Hepatocyte (in vitro differentiated cells): ENCODE measurements around the gene PCNT. TPM values are rescaled to one million over a fixed set of nuclear protein-coding genes. Genes with fewer than 3 reads are reported as not detected.
A peak's percentile ranks its signal among the peaks of the same experiment; 100 is the strongest.

ENCODE experiments used
- DNase-seq: peaks from one replicate; pipeline ENCODE4 v3.0.0-alpha.2; 2016; ENCODE audit warnings: low spot score
- H2AFZ ChIP-seq: fragments of 200-600 bp; sonication (generic); 2 replicates; pipeline ENCODE4 v1.6.0; 2016; ENCODE audit warnings: antibody characterized with exemption, mild to moderate bottlenecking
- H3K27ac ChIP-seq: fragments of 200-600 bp; sonication (generic); 2 replicates; pipeline ENCODE4 v1.5.1; 2016; ENCODE audit warnings: mild to moderate bottlenecking
- H3K27me3 ChIP-seq: fragments of 200-600 bp; sonication (generic); 2 replicates; pipeline ENCODE4 v1.6.1; 2016
- H3K36me3 ChIP-seq: fragments of 200-600 bp; sonication (generic); replicated peaks from 2 replicates; pipeline ENCODE4 v1.5.1; 2016; ENCODE audit warnings: low read depth; ENCODE audit not compliant: insufficient read depth
- H3K4me1 ChIP-seq: fragments of 200-600 bp; sonication (generic); 2 replicates; pipeline ENCODE4 v1.5.1; 2016; ENCODE audit warnings: mild to moderate bottlenecking, moderate library complexity; ENCODE audit not compliant: insufficient read depth
- H3K4me2 ChIP-seq: fragments of 200-600 bp; sonication (generic); 2 replicates; pipeline ENCODE4 v1.6.0; 2016
- H3K4me3 ChIP-seq: fragments of 200-600 bp; sonication (generic); 2 replicates; pipeline ENCODE4 v1.5.1; 2016; ENCODE audit warnings: mild to moderate bottlenecking
- H3K79me2 ChIP-seq: fragments of 200-600 bp; sonication (generic); 2 replicates; pipeline ENCODE4 v1.6.0; 2017; ENCODE audit warnings: mild to moderate bottlenecking
- H3K9me2 ChIP-seq: fragments of 200-600 bp; sonication (generic); replicated peaks from 2 replicates; pipeline ENCODE4 v1.6.0; 2017; ENCODE audit warnings: mild to moderate bottlenecking; ENCODE audit not compliant: insufficient read depth
- H3K9me3 ChIP-seq: fragments of 200-600 bp; sonication (generic); 2 replicates; pipeline ENCODE4 v1.5.1; 2016; ENCODE audit warnings: low read depth, mild to moderate bottlenecking
- H4K20me1 ChIP-seq: fragments of 200-600 bp; sonication (generic); 2 replicates; pipeline ENCODE4 v1.6.0; 2016; ENCODE audit warnings: mild to moderate bottlenecking; ENCODE audit not compliant: insufficient read depth, poor library complexity, severe bottlenecking
- EZH2 ChIP-seq: fragments of 200-600 bp; sonication (generic); IDR thresholded peaks from 2 replicates; pipeline ENCODE4 v1.6.1; 2016; ENCODE audit warnings: antibody characterized with exemption, mild to moderate bottlenecking, borderline replicate concordance
- EZH2phosphoT487 ChIP-seq: fragments of 200-600 bp; sonication (generic); IDR thresholded peaks from one replicate; pipeline ENCODE4 v1.6.1; 2018; ENCODE audit warnings: antibody characterized with exemption, mild to moderate bottlenecking, low read depth, moderate library complexity; ENCODE audit not compliant: unreplicated experiment, severe bottlenecking
- WGBS: methylation state at CpG from one replicate; pipeline ENCODE4 v1.1.6; 2016; ENCODE audit warnings: low lambda C conversion rate; ENCODE audit errors: missing lambda C conversion rate; 5-methylcytosine and 5-hydroxymethylcytosine counted together
- polyA plus RNA-seq: library from polyadenylated mRNA; unstranded; fragments of >200 nt; fragmentation: Nextera tagmentation; extraction: Ambion mirVana; gene quantifications from 2 replicates; pipeline ENCODE4 v1.2.1, GENCODE V29; 2016
- total RNA-seq: library from RNA; depleted of rRNA; stranded (reverse); fragments of >200 nt; gene quantifications from 2 replicates; pipeline ENCODE4 v1.2.3, GENCODE V29; 2014
- TF ChIP-seq, protein P1 (sequence below): fragments of 200-600 bp; sonication (generic); IDR thresholded peaks from 2 replicates; pipeline ENCODE4 v1.5.1; 2016; ENCODE audit warnings: antibody characterized with exemption, mild to moderate bottlenecking; ENCODE audit not compliant: poor library complexity

PCNT gene
- total and polyA plus RNA-seq, 2 experiments from 2014 or later: 11.5 to 14.3 TPM

DNA sequence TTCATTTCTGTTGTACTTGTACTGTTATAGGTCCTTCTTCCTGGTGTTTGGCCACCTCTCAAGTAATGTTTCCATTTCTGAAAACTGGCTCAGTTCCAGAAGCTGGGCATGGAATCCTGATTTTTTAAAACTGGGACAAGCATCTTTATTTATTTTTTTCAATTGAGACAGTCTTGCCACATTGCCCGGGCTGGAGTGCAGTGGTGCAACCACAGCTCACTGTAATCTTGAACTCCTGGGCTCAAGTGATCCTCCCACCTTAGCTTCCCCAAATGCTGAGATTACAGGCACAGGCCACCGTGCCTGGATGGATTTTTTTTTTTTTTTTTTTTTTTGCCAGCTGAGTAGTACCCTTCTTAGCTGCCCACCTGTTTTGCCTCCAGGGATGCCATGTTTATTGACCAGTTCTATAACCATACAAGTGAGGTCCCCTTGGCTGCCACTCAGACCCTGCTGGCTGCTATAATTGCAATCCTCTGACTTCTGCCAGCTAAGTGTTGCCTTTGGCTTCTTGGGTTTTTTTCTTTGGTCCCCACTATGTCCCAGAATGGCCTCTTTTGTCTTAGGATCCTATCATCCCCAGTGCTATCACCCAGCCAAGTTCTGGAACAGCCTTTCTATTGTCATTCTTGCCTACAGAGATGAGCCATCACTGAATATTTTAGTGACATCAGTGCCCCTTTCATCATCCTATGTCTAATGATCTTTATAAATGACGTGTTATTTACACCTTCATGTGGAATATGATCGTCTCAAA lies 130.9 kb downstream of the PCNT start:
- 98% methylated on average over 4 of the region's 4 CpGs for WGBS
- no peak overlapping the region for H3K4me3 ChIP-seq
- H2AFZ ChIP-seq: no peak overlapping the region
- no peak for TF ChIP-seq EZH2phosphoT487
- TF ChIP-seq, protein P1, sequence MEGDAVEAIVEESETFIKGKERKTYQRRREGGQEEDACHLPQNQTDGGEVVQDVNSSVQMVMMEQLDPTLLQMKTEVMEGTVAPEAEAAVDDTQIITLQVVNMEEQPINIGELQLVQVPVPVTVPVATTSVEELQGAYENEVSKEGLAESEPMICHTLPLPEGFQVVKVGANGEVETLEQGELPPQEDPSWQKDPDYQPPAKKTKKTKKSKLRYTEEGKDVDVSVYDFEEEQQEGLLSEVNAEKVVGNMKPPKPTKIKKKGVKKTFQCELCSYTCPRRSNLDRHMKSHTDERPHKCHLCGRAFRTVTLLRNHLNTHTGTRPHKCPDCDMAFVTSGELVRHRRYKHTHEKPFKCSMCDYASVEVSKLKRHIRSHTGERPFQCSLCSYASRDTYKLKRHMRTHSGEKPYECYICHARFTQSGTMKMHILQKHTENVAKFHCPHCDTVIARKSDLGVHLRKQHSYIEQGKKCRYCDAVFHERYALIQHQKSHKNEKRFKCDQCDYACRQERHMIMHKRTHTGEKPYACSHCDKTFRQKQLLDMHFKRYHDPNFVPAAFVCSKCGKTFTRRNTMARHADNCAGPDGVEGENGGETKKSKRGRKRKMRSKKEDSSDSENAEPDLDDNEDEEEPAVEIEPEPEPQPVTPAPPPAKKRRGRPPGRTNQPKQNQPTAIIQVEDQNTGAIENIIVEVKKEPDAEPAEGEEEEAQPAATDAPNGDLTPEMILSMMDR: no peak
- TF ChIP-seq EZH2: no peak
- H3K9me3 ChIP-seq: no peaks in the 10 kb centered on the region
- H3K27ac ChIP-seq: no peak overlapping the region
- no peaks in the 10 kb centered on the region for H4K20me1 ChIP-seq
- no peaks in the 10 kb centered on the region for H3K36me3 ChIP-seq
- no peak for DNase-seq
- peaks cover 9% of the 10 kb centered on the region for H3K4me1 ChIP-seq
- peaks cover 56% of the 10 kb centered on the region for H3K79me2 ChIP-seq
- no peaks in the 10 kb centered on the region for H3K27me3 ChIP-seq
- H3K4me2 ChIP-seq: no peak overlapping the region
- H3K9me2 ChIP-seq: no peaks in the 10 kb centered on the region

DNA sequence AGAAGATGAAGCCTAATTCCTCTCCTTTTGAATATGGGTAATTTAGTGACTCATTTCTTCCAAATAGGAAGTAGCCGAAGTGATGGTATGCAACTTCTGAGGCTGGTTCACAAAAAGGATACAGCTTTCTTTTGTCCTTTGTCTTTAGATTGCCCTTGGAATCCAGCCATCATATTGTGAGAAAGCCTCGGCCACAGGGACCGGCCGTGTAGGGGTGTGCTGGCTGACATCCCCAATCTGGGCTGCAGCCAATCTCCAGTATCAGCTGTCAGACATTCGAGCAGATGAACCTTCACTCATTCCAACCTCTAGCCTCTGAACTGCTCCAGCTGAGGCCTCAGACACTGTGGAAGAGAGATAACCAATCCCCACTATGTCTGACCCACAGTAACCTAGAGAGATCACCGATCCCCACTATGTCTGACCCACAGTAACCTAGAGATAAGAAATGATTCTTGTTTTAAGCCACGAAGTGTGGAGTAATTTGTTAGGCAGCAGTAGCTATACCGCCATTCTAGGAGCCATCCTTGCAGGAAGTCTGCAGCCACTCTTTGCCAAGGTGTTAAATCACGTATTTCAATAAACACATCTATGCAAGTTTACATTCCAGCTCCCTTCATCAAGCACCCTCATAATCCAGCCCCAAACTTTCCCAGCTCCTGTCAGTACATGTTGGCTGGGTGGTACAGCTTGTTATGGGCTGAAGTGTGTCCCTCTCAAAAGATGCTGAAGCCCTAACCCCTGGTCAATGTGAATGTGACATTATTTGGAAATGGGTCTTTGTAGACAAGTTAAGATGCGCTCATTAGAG lies 131.8 kb downstream of the PCNT start:
- Histone ChIP-seq H3K27me3 (no peaks in the 10 kb centered on the region), H3K4me3 (no peak overlapping the region), H3K4me1 (peaks cover 9% of the 10 kb centered on the region), H3K79me2 (peaks cover 58% of the 10 kb centered on the region), H3K36me3 (no peaks in the 10 kb centered on the region), H2AFZ (no peak overlapping the region), H3K4me2 (no peak overlapping the region), H3K9me3 (no peaks in the 10 kb centered on the region), H3K9me2 (no peaks in the 10 kb centered on the region), H4K20me1 (no peaks in the 10 kb centered on the region), H3K27ac (no peak overlapping the region)
- TF ChIP-seq, protein P1: no peak
- TF ChIP-seq EZH2phosphoT487 (no peak), EZH2 (no peak)
- no peak for DNase-seq
- 89% methylated on average over 10 of the region's 10 CpGs for WGBS

DNA sequence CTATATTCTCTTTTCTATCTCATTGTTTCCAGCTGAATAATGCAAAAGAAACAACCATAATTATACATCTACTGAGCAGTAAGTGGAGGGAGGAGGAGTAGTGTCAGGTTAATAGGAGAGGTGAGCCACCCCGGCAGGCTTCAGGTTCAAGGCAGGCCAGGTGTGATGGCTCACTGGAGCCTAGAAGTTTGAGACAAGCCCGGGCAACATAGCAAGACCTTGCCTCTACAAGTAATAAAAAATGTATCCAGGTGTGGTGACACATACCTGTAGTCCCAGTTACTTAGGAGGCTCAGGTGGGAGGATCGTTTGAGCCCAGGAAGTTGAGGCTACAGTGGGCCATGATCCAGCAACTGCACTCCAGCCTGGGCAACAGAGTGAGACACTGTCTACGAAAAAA lies 132.8 kb downstream of the PCNT start:
- peaks cover 9% of the 10 kb centered on the region for H3K4me1 ChIP-seq
- WGBS: 99% methylated on average over 4 of the region's 4 CpGs
- H3K9me3 ChIP-seq: no peaks in the 10 kb centered on the region
- TF ChIP-seq EZH2: no peak
- no peak for TF ChIP-seq EZH2phosphoT487
- TF ChIP-seq, protein P1: no peak
- no peak for DNase-seq
- H3K36me3 ChIP-seq: no peaks in the 10 kb centered on the region
- H3K9me2 ChIP-seq: no peaks in the 10 kb centered on the region
- peak overlapping the region; percentile 88 for H3K4me2 ChIP-seq
- no peak overlapping the region for H3K4me3 ChIP-seq
- H3K27ac ChIP-seq: no peak overlapping the region
- H3K79me2 ChIP-seq: peaks cover 58% of the 10 kb centered on the region
- no peak overlapping the region for H2AFZ ChIP-seq
- no peaks in the 10 kb centered on the region for H3K27me3 ChIP-seq
- H4K20me1 ChIP-seq: no peaks in the 10 kb centered on the region
